ENCODE data around the gene NXPE3.

The NXPE3 gene

DNA sequence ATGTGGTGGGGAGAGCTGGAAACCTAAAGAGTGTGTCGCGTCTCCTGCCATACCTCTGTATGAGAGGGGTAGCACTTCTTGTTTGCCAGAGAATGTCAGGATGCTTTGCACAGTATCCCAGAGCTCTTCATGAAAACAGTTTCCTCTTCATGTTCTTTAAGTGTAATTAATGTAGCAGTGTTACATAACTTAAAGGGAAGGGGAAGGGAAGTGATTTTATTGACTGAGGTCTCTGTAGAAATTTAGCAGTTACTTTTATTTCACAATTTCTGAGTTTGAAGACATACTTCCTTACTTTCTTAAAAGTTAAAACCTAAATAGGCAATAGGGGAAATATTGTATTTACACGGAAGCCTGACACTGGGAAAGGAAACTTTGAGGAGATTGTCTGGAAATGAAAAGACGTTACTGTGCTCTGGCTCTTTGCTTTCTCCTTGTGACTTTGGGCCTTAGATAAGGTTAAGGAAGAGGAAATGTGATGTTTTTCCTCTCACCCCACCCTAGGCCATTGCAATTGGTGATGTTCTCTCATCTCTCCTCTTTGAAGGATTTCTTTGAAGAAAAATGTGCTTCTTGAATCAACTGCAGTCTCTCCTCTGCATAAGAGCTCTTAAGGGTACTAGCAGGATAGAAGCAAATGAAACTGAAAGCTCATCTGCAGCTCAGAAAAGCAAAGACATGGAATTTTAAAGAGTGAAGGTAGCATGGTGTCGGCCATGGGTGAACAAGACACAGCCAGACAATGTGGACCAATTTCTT lies 6.0 kb downstream of the NXPE3 start (continued):
- TF ChIP-seq ZNF548 (tag by site-specific recombination; IDR thresholded peaks at IDR 0.05) (no peak), ZNF248 (tag by site-specific recombination; IDR thresholded peaks at IDR 0.05) (no peak), ZNF24 (tag by site-specific recombination; IDR thresholded peaks at IDR 0.05) (no peak), SALL2 (tag by site-specific recombination; IDR thresholded peaks at IDR 0.05; ENCODE audit: borderline replicate concordance) (no peak), GLI4 (tag by site-specific recombination; IDR thresholded peaks at IDR 0.05) (no peak), ZNF558 (tag by site-specific recombination; IDR thresholded peaks at IDR 0.05) (no peak), ZNF530 (tag by site-specific recombination; IDR thresholded peaks at IDR 0.05; ENCODE audit: low read depth) (no peak)
- TF ChIP-seq, protein P1, sequence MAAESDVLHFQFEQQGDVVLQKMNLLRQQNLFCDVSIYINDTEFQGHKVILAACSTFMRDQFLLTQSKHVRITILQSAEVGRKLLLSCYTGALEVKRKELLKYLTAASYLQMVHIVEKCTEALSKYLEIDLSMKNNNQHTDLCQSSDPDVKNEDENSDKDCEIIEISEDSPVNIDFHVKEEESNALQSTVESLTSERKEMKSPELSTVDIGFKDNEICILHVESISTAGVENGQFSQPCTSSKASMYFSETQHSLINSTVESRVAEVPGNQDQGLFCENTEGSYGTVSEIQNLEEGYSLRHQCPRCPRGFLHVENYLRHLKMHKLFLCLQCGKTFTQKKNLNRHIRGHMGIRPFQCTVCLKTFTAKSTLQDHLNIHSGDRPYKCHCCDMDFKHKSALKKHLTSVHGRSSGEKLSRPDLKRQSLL (tag by site-specific recombination; IDR thresholded peaks at IDR 0.05), result no peak
- TF ChIP-seq, protein P2, sequence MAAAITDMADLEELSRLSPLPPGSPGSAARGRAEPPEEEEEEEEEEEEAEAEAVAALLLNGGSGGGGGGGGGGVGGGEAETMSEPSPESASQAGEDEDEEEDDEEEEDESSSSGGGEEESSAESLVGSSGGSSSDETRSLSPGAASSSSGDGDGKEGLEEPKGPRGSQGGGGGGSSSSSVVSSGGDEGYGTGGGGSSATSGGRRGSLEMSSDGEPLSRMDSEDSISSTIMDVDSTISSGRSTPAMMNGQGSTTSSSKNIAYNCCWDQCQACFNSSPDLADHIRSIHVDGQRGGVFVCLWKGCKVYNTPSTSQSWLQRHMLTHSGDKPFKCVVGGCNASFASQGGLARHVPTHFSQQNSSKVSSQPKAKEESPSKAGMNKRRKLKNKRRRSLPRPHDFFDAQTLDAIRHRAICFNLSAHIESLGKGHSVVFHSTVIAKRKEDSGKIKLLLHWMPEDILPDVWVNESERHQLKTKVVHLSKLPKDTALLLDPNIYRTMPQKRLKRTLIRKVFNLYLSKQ (tag by site-specific recombination; IDR thresholded peaks at IDR 0.05; ENCODE audit: borderline replicate concordance), result no peak

- CTCF ChIA-PET, result interaction anchor here (1.9 kb wide), 1 partner anchor 11 kb away, joined by 8 read pairs; no protein-coding TSS in a partner anchor
- TF ChIP-seq KLF10 (tag by site-specific recombination; IDR thresholded peaks at IDR 0.05), result no peak
- no peak for TF ChIP-seq ZFHX2 (tag by site-specific recombination; conservative IDR thresholded peaks at IDR 0.05)
- TF ChIP-seq ZNF544 (tag by site-specific recombination; IDR thresholded peaks at IDR 0.05), result no peak
- no peak for TF ChIP-seq ZNF514 (tag by site-specific recombination; IDR thresholded peaks at IDR 0.05)
- TF ChIP-seq GLI2 (tag by site-specific recombination; IDR thresholded peaks at IDR 0.05; ENCODE audit: borderline replicate concordance, low read depth), result no peak
- TF ChIP-seq ZNF830 (tag by site-specific recombination; IDR thresholded peaks at IDR 0.05; ENCODE audit: low read depth), result no peak
- TF ChIP-seq ZBTB48 (tag by site-specific recombination; IDR thresholded peaks at IDR 0.05), result no peak
- TF ChIP-seq ZNF670 (tag by site-specific recombination; IDR thresholded peaks at IDR 0.05; ENCODE audit: low read depth), result no peak
- no peak for TF ChIP-seq ZSCAN18 (tag by site-specific recombination; IDR thresholded peaks at IDR 0.05)
- no peak for TF ChIP-seq ELK4 (IDR thresholded peaks at IDR 0.05; ENCODE audit: borderline replicate concordance, low read depth, low read length)
- TF ChIP-seq, protein P3, sequence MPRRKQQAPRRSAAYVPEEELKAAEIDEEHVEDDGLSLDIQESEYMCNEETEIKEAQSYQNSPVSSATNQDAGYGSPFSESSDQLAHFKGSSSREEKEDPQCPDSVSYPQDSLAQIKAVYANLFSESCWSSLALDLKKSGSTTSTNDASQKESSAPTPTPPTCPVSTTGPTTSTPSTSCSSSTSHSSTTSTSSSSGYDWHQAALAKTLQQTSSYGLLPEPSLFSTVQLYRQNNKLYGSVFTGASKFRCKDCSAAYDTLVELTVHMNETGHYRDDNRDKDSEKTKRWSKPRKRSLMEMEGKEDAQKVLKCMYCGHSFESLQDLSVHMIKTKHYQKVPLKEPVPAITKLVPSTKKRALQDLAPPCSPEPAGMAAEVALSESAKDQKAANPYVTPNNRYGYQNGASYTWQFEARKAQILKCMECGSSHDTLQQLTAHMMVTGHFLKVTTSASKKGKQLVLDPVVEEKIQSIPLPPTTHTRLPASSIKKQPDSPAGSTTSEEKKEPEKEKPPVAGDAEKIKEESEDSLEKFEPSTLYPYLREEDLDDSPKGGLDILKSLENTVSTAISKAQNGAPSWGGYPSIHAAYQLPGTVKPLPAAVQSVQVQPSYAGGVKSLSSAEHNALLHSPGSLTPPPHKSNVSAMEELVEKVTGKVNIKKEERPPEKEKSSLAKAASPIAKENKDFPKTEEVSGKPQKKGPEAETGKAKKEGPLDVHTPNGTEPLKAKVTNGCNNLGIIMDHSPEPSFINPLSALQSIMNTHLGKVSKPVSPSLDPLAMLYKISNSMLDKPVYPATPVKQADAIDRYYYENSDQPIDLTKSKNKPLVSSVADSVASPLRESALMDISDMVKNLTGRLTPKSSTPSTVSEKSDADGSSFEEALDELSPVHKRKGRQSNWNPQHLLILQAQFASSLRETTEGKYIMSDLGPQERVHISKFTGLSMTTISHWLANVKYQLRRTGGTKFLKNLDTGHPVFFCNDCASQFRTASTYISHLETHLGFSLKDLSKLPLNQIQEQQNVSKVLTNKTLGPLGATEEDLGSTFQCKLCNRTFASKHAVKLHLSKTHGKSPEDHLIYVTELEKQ (tag by site-specific recombination; IDR thresholded peaks at IDR 0.05; ENCODE audit: borderline replicate concordance), result no peak
- no peak for TF ChIP-seq MEIS1 (CRISPR knock-in tag; IDR thresholded peaks at IDR 0.05; ENCODE audit: borderline replicate concordance)
- peaks cover 34 to 86% of the 10 kb centered on the region in 2 experiments for H3K36me3 ChIP-seq (ENCODE audit: control insufficient read depth in 2 of 2, insufficient read depth in 1 of 2, low read length in 2 of 2)
- POLR2A ChIA-PET, result no interaction called here
- H3K4me1 ChIP-seq (ENCODE audit: control insufficient read depth, insufficient read depth, low read length), result no peaks in the 10 kb centered on the region
- no peak overlapping the region for H3K27ac ChIP-seq (ENCODE audit: extremely low read depth, low read depth, low read length)
- H3K9me3 ChIP-seq (ENCODE audit: control insufficient read depth, insufficient read depth, low read depth, low read length), result no peaks in the 10 kb centered on the region
- no peak overlapping the region for H3K4me3 ChIP-seq (ENCODE audit: low read depth, low read length)
Observed at GRCh38 chr3:101791778-101792177, 12.8 kb downstream of the NXPE3 start.
